ENCODE data around the gene ABCC6.
"Not testable (repeated sequence)": the region's sequence is repeated elsewhere in the genome, so short reads cannot be mapped to it uniquely, and the experiment has no call there.

ABCC6 gene

GRCh38 chr16:16112450-16113053, 110.7 kb downstream of the ABCC6 start:
- DNase-seq (ENCODE audit: low read depth in 2 of 2) = no peak

GRCh38 chr16:16111639-16112038, 111.7 kb downstream of the ABCC6 start:
- no peak for DNase-seq (ENCODE audit: low read depth in 2 of 2)

DNA sequence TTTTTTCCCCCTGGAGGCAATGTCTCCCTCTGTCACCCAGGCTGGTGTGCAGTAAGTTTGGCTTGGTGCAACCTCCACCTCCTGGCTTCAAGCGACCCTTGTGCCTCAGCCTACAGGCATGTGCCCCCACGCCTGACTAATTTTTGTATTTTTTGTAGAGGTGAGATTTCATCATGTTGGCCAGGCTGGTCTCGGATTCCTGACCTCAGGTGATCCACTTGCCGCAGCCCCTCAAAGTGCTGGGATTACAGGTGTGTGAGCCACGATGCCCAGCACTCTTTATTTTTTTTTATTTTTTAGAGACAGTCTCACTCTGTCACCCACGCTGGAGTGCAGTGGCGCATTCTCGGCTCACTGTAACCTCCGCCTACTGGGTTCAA, 113.2 kb downstream of the ABCC6 start:
- DNase-seq (ENCODE audit: low read depth in 2 of 2) = no peak

- no peak for DNase-seq (ENCODE audit: low read depth in 2 of 2)
These were observed 113.7 kb downstream of the ABCC6 start for GRCh38 chr16:16109453-16110110.

DNA sequence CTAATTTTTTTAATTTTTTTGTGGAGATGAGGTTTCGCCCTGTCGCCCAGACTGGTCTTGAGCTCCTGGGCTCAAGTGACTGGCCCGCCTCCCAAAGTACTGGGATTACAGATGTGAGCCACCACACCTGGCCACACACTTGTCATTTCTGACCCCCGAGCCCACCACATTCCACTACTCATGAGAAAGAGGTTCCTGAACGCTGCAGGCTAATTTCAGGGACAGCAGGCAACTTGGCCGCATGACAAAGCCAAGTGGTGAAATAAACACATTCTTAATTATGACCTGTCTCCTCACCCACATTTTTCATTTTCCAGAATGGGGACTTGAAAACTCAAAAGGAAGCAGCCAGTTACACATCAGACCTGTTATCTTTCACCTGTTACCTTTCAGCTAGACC, 114.5 kb downstream of the ABCC6 start:
- no peak for DNase-seq (ENCODE audit: low read depth in 2 of 2)

DNA sequence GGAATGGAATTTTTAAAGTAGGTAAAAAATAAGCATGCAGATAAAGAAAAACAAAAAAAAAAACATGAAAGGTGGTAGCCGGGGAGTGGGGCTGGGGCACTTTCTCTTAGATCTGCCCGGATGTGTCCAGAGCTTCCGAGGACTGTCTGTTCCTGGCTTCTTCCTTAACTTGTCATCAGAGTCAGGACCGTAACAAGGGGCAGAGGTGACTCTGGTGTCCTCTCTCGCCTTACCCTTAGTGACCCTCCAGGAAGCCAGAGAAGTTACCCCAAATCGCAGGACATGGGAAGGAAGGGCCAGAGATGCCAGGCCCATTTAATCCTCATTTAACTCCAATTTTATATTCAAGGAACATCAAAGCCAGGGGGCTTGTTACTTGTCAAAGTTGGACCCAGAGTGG, 115.5 kb downstream of the ABCC6 start:
- DNase-seq (ENCODE audit: low read depth in 2 of 2) = no peak

DNA sequence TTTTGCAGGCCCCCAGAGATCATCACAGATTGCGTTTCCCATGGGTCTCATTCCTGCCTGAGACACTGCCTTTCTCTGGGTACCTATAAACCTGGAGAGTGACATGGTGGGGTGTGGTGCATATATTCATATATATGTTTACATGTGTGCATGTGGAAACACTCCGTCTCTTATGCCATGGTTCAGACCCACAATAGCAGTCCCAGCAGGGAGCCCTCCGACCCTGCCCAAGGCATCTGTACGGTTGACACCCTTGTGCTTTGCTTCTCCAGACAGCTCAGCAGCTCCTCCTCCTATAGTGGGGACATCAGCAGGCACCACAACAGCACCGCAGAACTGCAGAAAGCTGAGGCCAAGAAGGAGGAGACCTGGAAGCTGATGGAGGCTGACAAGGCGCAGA, 116.8 kb downstream of the ABCC6 start:
- DNase-seq (ENCODE audit: low read depth in 2 of 2) = no peak

DNA sequence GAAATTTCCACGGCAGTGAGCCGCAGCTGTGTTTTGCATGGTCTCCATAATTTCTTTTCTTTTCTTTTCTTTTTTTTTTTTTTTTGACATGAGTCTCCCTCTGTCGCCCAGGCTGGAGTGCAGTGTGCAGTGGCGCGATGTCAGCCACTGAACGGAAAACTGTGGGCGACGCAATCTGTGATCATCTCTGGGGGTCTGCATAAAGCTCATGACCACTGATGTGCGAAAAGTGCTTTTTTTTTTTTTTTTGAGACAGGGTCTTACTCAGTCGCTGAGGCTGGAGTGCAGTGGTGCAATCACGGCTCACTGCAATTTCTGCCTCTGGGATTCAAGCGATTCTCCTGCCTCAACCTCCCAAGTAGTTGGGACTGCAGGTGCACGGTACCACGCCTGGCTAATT, 117.6 kb downstream of the ABCC6 start:
- no peak for DNase-seq (ENCODE audit: low read depth in 2 of 2)

DNA sequence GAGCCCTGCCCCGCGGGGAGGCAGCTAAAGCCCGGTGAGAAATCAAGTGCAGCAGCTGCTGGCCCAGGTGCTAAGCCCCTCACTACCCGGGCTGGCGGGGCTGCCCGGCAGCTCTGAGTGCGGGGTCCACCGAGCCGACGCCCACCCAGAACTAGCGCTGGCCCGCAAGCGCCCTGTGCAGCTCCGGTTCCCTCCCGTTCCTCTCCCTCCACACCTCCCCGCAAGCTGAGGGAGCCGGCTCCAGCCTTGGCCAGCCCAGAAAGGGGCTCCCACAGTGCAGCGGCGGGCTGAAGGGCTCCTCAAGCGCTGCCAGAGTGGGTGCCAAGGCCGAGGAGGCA, 118.5 kb downstream of the ABCC6 start:
- DNase-seq (ENCODE audit: low read depth in 2 of 2) = not testable (repeated sequence)

- DNase-seq (ENCODE audit: low read depth in 2 of 2) = not testable (repeated sequence)
These were observed 119.0 kb downstream of the ABCC6 start for GRCh38 chr16:16104132-16104803.

DNA sequence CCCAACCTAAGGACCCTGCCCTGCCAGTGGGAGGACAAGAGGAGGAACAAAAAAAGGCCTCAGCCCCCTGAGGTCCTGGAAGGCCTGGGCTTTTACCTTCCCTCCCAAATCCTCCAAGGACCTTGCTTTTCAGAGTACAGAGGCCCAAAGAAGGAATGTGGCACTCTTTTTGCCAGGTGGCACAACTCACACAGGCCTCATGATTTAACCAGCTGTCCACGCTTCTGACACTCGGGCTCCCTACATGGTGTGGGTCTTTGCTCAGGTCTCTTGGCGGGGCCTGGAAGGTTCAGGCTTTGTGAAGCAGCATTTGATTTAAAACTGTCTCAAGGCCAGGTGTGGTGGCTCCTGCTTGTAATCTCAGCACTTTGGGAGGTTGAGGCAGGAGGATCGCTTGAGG, 120.6 kb downstream of the ABCC6 start:
- DNase-seq (ENCODE audit: low read depth in 2 of 2) = no peak

- no peak for DNase-seq (ENCODE audit: low read depth in 2 of 2)
These were observed 121.7 kb downstream of the ABCC6 start for GRCh38 chr16:16101585-16101984.

DNA sequence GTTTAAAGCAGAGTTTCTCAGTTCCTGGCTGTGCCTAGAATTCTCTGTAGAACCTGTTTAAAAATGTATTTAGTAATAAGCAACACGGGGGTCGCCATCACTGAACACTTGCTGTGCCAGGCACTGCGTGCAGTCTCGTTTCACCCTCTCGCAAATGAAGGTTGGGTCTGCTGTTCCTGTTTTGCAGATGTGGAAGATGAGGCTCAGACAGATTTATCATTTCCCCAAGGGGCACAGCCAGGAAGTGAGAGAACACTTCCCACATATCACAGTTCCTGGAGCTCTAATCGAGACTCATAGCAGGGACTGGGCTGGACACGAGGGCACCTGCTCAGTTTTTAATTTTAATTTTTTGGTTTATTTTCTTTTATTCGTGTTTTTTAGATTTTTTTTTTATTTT, 122.7 kb downstream of the ABCC6 start:
- no peak for DNase-seq (ENCODE audit: low read depth in 2 of 2)

GRCh38 chr16:16099320-16099719, 124.0 kb downstream of the ABCC6 start:
- no peak for DNase-seq (ENCODE audit: low read depth in 2 of 2)

All from stimulated activated CD4-positive, alpha-beta T cell treated with anti-CD3 and anti-CD28 coated beads, Interleukin-1b, Interleukin-23, amount 100 ng/mL, for 1 hour (primary cell).